ENCODE results near the gene ADGRG4. TPM values are rescaled to one million over a fixed set of nuclear protein-coding genes. Genes with fewer than 3 reads are reported as not detected.
"Not testable (repeated sequence)": the region's sequence is repeated elsewhere in the genome, so short reads cannot be mapped to it uniquely, and the experiment has no call there.

The ADGRG4 gene
- 0.02 TPM in 1 of 2 replicates, not detected in the other for total RNA-seq (2014; rRNA removed; shearing (Covaris generic))
- 0.01 TPM in 1 of 2 replicates, not detected in the other for polyA plus RNA-seq (2015; cell fraction: cytosol; rRNA removed)
- 0.08 and 0.12 TPM in 2 replicates for polyA plus RNA-seq (2015; cell fraction: nucleus; rRNA removed)

GRCh38 chrX:136300721-136301120 is at the start of gene ADGRG4:
Gene ADGRG4 (plus strand): TSS chrX:136300963. CDS start chrX:136308778, 7,815 bp downstream.
- not testable (repeated sequence) for DNase-seq (ENCODE audit: low read depth)

- DNase-seq (ENCODE audit: low read depth), result peak; percentile 34
These were observed 49.4 kb upstream of the ADGRG4 start, which contains the start of gene MAP7D3 for GRCh38 chrX:136251041-136251991. Gene MAP7D3 (minus strand): TSS chrX:136251400. CDS start chrX:136251358, 42 bp downstream.

GRCh38 chrX:136255541-136255940 is 45.2 kb upstream of the ADGRG4 start:
- DNase-seq (ENCODE audit: low read depth), result no peak

DNA sequence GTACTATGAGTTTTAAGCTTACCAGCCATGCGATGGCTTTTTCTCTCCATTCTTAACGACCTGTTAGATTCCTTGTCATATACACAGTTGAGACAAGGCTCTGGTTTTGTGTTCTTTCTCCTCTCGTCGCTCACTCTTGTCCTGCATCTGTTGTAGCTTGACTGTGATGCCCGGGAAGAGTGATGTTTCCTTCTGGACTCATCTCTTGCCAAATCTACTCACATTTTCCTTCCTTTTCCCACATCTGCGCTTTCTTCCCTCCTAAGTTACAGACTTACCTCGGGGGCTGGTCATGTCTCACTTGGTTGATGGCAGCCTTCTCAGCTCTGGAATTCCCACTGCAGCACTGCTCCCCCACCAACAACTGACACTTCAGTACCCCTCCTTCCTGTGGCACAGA is 44.7 kb upstream of the ADGRG4 start:
- DNase-seq (ENCODE audit: low read depth), result no peak

GRCh38 chrX:136258951-136259350 is 41.8 kb upstream of the ADGRG4 start:
- no peak for DNase-seq (ENCODE audit: low read depth)

DNA sequence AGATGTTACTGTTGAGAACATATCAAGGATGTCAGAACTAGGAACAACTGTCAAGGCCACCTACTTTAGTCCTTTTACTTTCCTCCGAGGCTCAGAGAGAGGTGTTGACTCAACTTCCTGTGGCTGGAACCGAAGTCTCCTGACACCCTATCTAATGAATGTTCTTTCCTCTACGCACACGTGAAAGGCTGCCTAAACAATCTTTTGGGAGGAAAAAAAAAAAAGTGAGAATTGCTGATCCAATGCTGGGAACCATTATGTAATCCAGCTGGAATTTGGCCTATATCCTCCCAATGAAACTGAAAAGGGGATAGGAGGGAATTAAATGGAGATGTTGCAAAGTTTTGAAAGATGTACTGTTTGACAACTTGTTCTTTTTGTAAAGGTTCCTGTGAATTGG is 41.2 kb upstream of the ADGRG4 start:
- DNase-seq (ENCODE audit: low read depth), result peak; percentile 90

GRCh38 chrX:136260776-136261175 is 40.0 kb upstream of the ADGRG4 start:
- peak; percentile 89 for DNase-seq (ENCODE audit: low read depth)

GRCh38 chrX:136261321-136261720 is 39.4 kb upstream of the ADGRG4 start:
- no peak for DNase-seq (ENCODE audit: low read depth)

GRCh38 chrX:136262243-136262642 is 38.5 kb upstream of the ADGRG4 start:
- DNase-seq (ENCODE audit: low read depth), result no peak

DNA sequence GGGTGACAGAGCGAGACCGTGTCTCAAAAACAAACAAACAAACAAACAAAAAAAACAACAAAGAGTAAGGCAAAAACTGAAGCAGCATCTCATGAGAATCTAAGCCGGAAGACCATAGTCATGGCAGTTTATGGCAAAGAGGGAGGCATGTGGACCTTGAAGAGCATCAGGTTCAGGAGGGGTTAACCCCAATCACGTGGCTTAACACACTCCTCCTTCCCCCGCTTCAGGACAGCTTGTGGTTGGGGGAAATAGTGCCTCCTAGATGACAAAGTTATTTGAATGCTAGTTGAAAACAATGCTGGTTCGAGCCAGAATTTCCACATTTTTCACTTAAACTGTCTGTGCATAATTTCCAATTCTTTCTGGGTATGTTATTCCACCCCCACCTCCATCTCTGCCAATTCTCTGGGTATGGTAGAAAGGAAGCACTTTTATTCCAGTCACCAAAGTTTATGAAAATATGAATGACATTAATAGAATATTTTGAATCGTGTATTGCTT is 37.9 kb upstream of the ADGRG4 start:
- DNase-seq (ENCODE audit: low read depth), result no peak

DNA sequence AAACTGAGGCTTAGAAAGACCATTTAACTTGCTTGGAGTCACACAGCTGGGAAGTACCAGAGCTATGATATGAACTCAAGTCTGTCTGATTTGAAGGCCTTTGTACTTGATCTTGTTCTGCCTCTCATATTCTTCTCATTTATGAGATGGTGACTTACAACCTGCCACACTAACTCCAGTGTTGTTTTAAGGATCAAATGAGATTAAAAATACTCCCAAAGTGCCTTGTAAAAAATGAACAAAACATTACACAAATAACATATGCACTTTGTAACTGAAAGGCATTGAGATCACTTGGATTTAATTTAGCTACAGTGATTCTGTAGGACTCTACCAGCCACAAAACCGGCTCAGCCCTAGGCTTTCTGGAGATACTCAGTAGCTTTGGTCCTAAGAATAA is 33.9 kb upstream of the ADGRG4 start:
- DNase-seq (ENCODE audit: low read depth), result no peak

- peak; percentile 18 for DNase-seq (ENCODE audit: low read depth)
These were observed 32.4 kb upstream of the ADGRG4 start for GRCh38 chrX:136268051-136269048.

- DNase-seq (ENCODE audit: low read depth), result no peak
These were observed 30.8 kb upstream of the ADGRG4 start for GRCh38 chrX:136269921-136270320.

DNA sequence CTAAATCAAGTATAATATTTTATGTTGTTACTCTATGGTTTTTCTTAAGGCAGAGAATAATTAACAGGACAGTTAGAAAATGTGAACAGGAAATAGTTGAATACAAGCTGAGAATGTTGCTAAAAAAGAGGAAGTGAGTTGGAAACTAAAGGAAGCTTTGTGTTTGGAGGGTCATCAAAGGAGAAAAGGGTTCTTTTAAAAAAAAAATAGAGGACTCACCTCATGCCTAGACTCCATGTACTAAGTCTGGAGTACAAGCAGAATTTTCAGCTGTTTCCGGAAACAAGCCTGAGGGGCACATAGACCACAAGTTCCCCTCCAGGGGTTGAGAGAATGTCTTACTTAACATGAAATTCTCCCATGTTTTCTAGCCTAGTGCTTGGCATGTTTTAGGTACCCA is 29.5 kb upstream of the ADGRG4 start:
- no peak for DNase-seq (ENCODE audit: low read depth)

GRCh38 chrX:136272325-136272724 is 28.4 kb upstream of the ADGRG4 start:
- DNase-seq (ENCODE audit: low read depth), result no peak

GRCh38 chrX:136273986-136274385 is 26.8 kb upstream of the ADGRG4 start:
- DNase-seq (ENCODE audit: low read depth), result no peak

- no peak for DNase-seq (ENCODE audit: low read depth)
These were observed 25.2 kb upstream of the ADGRG4 start for GRCh38 chrX:136275553-136275952.

DNA sequence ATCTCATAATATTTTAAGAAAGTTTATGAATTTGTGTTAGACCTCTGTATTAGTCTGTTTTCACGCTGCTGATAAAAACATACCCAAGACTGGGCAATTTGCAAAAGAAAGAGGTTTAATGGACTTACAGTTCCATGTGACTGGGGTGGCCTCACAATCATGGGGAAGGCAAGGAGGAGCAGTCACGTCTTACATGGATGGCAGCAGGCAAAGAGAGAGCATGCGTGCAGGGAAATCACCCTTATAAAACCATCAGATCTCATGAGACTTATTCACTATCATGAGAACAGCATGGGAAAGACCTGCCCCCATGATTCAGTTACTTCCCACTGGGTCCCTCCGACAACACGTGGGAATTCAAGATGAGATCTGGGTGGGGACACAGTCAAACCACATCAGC is 14.4 kb upstream of the ADGRG4 start:
- DNase-seq (ENCODE audit: low read depth), result not testable (repeated sequence)

- no peak for DNase-seq (ENCODE audit: low read depth)
These were observed 8.9 kb upstream of the ADGRG4 start for GRCh38 chrX:136291824-136292223.

GRCh38 chrX:136292656-136293055 is 8.1 kb upstream of the ADGRG4 start:
- no peak for DNase-seq (ENCODE audit: low read depth)

DNA sequence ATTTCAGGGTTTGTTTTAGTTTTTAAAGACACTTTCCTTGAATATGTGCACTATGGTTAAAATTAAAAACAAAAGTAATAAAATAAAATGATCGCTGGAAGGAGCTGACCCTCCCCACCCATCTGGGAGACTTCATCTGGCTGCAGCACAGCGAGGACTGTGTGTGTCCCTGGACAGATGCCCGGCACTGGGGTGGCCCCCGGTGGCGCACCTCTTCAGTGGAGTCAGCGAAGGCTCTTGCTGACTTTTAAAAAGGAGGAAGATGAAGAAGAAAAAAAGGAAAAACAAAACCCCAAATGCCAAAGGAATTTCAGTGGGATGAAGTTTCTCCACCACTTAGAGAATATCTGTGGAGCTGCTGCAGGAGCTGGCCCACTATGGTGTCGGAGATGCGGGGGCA is 5.4 kb upstream of the ADGRG4 start:
- DNase-seq (ENCODE audit: low read depth), result no peak

Measured in HT1080 (cell line).